Measurements from ENCODE around the gene LMTK3. TPM values are rescaled to one million over a fixed set of nuclear protein-coding genes. Genes with fewer than 3 reads are reported as not detected.
A peak's percentile ranks its signal among the peaks of the same experiment; 100 is the strongest.

LMTK3 gene
- total and polyA plus RNA-seq, 2 donors (not counting 1 experiment from before 2014, with no cell fraction given): 0.17 TPM; not detected in 1

GRCh38 chr19:48444936-48445200 is 66.8 kb downstream of the LMTK3 start:
- H4K20me1 ChIP-seq (ENCODE audit: control insufficient read depth, extremely low read depth, insufficient read depth, low read length): no peaks in the 10 kb centered on the region
- no peaks in the 10 kb centered on the region for H3K9me3 ChIP-seq (ENCODE audit: control insufficient read depth, insufficient read depth, low read depth, low read length)
- peaks cover 11% of the 10 kb centered on the region for H3K27me3 ChIP-seq (ENCODE audit: control insufficient read depth, insufficient read depth, low read length)
- DNase-seq (ENCODE audit: low read depth in 2 of 2): no peak
- peaks cover 8% of the 10 kb centered on the region for H3K79me2 ChIP-seq (ENCODE audit: control insufficient read depth, insufficient read depth, low read length)
- H3K9ac ChIP-seq (ENCODE audit: insufficient read depth, low read length): no peak overlapping the region
- peaks cover 7% of the 10 kb centered on the region for H3K4me1 ChIP-seq (ENCODE audit: control insufficient read depth, extremely low read depth, insufficient read depth, low read length)
- peak overlapping the region; percentile 99 for H3K4me2 ChIP-seq (ENCODE audit: extremely low read depth, insufficient read depth, low read length)
- H3K4me3 ChIP-seq (replicated peaks in 1 of 4; ENCODE audit: control extremely low read depth in 1 of 4, insufficient read depth in 1 of 4, low read depth in 3 of 4, low read length in 4 of 4): peak overlapping the region; percentile 40 to 98 (median 67)
- peak overlapping the region; percentile 67 for H2AFZ ChIP-seq (ENCODE audit: low read length)
- H3K27ac ChIP-seq (ENCODE audit: insufficient read depth, low read length): no peak overlapping the region
- peaks cover 10% of the 10 kb centered on the region for H3K36me3 ChIP-seq (ENCODE audit: control insufficient read depth, insufficient read depth, low read length)
- no peak for TF ChIP-seq EZH2 (IDR thresholded peaks at IDR 0.05; ENCODE audit: low read length, missing control alignments)
- TF ChIP-seq, protein P1, sequence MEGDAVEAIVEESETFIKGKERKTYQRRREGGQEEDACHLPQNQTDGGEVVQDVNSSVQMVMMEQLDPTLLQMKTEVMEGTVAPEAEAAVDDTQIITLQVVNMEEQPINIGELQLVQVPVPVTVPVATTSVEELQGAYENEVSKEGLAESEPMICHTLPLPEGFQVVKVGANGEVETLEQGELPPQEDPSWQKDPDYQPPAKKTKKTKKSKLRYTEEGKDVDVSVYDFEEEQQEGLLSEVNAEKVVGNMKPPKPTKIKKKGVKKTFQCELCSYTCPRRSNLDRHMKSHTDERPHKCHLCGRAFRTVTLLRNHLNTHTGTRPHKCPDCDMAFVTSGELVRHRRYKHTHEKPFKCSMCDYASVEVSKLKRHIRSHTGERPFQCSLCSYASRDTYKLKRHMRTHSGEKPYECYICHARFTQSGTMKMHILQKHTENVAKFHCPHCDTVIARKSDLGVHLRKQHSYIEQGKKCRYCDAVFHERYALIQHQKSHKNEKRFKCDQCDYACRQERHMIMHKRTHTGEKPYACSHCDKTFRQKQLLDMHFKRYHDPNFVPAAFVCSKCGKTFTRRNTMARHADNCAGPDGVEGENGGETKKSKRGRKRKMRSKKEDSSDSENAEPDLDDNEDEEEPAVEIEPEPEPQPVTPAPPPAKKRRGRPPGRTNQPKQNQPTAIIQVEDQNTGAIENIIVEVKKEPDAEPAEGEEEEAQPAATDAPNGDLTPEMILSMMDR (conservative IDR thresholded peaks at IDR 0.05 in 1 of 2, IDR thresholded peaks at IDR 0.05 in 1 of 2; ENCODE audit: low read depth in 1 of 2, low read length in 2 of 2): no peak

- H2AFZ ChIP-seq (ENCODE audit: low read length): peak overlapping the region; percentile 67
- peaks cover 11% of the 10 kb centered on the region for H3K27me3 ChIP-seq (ENCODE audit: control insufficient read depth, insufficient read depth, low read length)
- H3K4me1 ChIP-seq (ENCODE audit: control insufficient read depth, extremely low read depth, insufficient read depth, low read length): peaks cover 7% of the 10 kb centered on the region
- no peaks in the 10 kb centered on the region for H4K20me1 ChIP-seq (ENCODE audit: control insufficient read depth, extremely low read depth, insufficient read depth, low read length)
- H3K27ac ChIP-seq (ENCODE audit: insufficient read depth, low read length): no peak overlapping the region
- no peak for DNase-seq (ENCODE audit: low read depth in 2 of 2)
- peaks cover 8% of the 10 kb centered on the region for H3K36me3 ChIP-seq (ENCODE audit: control insufficient read depth, insufficient read depth, low read length)
- no peak overlapping the region for H3K9ac ChIP-seq (ENCODE audit: insufficient read depth, low read length)
- TF ChIP-seq EZH2 (IDR thresholded peaks at IDR 0.05; ENCODE audit: low read length, missing control alignments): peak; percentile 5
- TF ChIP-seq, protein P1 (conservative IDR thresholded peaks at IDR 0.05 in 1 of 2, IDR thresholded peaks at IDR 0.05 in 1 of 2; ENCODE audit: low read depth in 1 of 2, low read length in 2 of 2): no peak
- no peaks in the 10 kb centered on the region for H3K9me3 ChIP-seq (ENCODE audit: control insufficient read depth, insufficient read depth, low read depth, low read length)
- H3K4me3 ChIP-seq (replicated peaks in 1 of 4; ENCODE audit: control extremely low read depth in 1 of 4, insufficient read depth in 1 of 4, low read depth in 3 of 4, low read length in 4 of 4): peak overlapping the region; percentile 40 to 98 (median 67)
- H3K4me2 ChIP-seq (ENCODE audit: extremely low read depth, insufficient read depth, low read length): peak overlapping the region; percentile 99
- peaks cover 8% of the 10 kb centered on the region for H3K79me2 ChIP-seq (ENCODE audit: control insufficient read depth, insufficient read depth, low read length)
Measured at GRCh38 chr19:48444129-48444935, 67.3 kb downstream of the LMTK3 start.

DNA sequence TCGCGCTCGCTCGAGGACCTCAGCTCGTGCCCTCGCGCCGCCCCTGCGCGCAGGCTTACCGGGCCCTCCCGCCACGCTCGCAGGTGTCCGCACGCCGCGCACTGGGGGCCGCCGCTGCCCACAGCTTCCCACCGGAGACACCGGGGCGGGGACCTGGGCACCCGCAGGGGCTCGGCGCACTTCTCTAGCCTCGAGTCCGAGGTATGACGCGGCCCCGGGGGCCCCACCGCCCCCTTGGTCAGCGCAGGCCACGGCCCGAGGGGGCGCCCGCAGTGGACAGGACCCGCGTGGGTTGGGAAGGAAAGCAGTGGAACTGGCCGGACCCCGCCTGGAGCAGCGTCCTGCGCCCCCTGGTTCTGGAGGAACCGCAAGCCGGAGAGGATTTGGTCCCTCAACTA is 67.9 kb downstream of the LMTK3 start:
- peaks cover 7% of the 10 kb centered on the region for H3K4me1 ChIP-seq (ENCODE audit: control insufficient read depth, extremely low read depth, insufficient read depth, low read length)
- no peak overlapping the region for H3K9ac ChIP-seq (ENCODE audit: insufficient read depth, low read length)
- H3K4me3 ChIP-seq (replicated peaks in 1 of 4; ENCODE audit: control extremely low read depth in 1 of 4, insufficient read depth in 1 of 4, low read depth in 3 of 4, low read length in 4 of 4): peak overlapping the region in 1 of 4 experiments; percentile 98
- no peak for DNase-seq (ENCODE audit: low read depth in 2 of 2)
- peaks cover 8% of the 10 kb centered on the region for H3K36me3 ChIP-seq (ENCODE audit: control insufficient read depth, insufficient read depth, low read length)
- peaks cover 8% of the 10 kb centered on the region for H3K79me2 ChIP-seq (ENCODE audit: control insufficient read depth, insufficient read depth, low read length)
- peak overlapping the region; percentile 99 for H3K4me2 ChIP-seq (ENCODE audit: extremely low read depth, insufficient read depth, low read length)
- TF ChIP-seq, protein P1 (conservative IDR thresholded peaks at IDR 0.05 in 1 of 2, IDR thresholded peaks at IDR 0.05 in 1 of 2; ENCODE audit: low read depth in 1 of 2, low read length in 2 of 2): no peak
- TF ChIP-seq EZH2 (IDR thresholded peaks at IDR 0.05; ENCODE audit: low read length, missing control alignments): peak; percentile 78
- no peak overlapping the region for H2AFZ ChIP-seq (ENCODE audit: low read length)
- H3K27ac ChIP-seq (ENCODE audit: insufficient read depth, low read length): no peak overlapping the region
- H4K20me1 ChIP-seq (ENCODE audit: control insufficient read depth, extremely low read depth, insufficient read depth, low read length): no peaks in the 10 kb centered on the region
- H3K9me3 ChIP-seq (ENCODE audit: control insufficient read depth, insufficient read depth, low read depth, low read length): no peaks in the 10 kb centered on the region
- peaks cover 11% of the 10 kb centered on the region for H3K27me3 ChIP-seq (ENCODE audit: control insufficient read depth, insufficient read depth, low read length)
